ENCODE data around the gene LRGUK.
"Not testable (repeated sequence)": the region's sequence is repeated elsewhere in the genome, so short reads cannot be mapped to it uniquely, and the experiment has no call there.

The LRGUK gene

GRCh38 chr7:134186801-134187200 lies 59.7 kb downstream of the LRGUK start:
- DNase-seq (ENCODE audit: low read depth), result no peak

GRCh38 chr7:134187893-134188292 lies 60.8 kb downstream of the LRGUK start:
- DNase-seq (ENCODE audit: low read depth), result no peak

- DNase-seq (ENCODE audit: low read depth), result no peak
Measured at GRCh38 chr7:134188311-134188710, 61.2 kb downstream of the LRGUK start.

- no peak for DNase-seq (ENCODE audit: low read depth)
Measured at GRCh38 chr7:134189559-134189958, 62.4 kb downstream of the LRGUK start.

GRCh38 chr7:134191876-134192275 lies 64.7 kb downstream of the LRGUK start:
- no peak for DNase-seq (ENCODE audit: low read depth)

- DNase-seq (ENCODE audit: low read depth), result no peak
Measured at GRCh38 chr7:134193240-134193639, 66.1 kb downstream of the LRGUK start.

GRCh38 chr7:134195252-134195651 lies 68.1 kb downstream of the LRGUK start:
- no peak for DNase-seq (ENCODE audit: low read depth)

GRCh38 chr7:134196439-134196838 lies 69.3 kb downstream of the LRGUK start:
- no peak for DNase-seq (ENCODE audit: low read depth)

- DNase-seq (ENCODE audit: low read depth), result no peak
Measured at GRCh38 chr7:134197345-134197744, 70.2 kb downstream of the LRGUK start.

- DNase-seq (ENCODE audit: low read depth), result no peak
Measured at GRCh38 chr7:134200970-134201369, 73.8 kb downstream of the LRGUK start.

GRCh38 chr7:134201569-134202261 lies 74.6 kb downstream of the LRGUK start:
- no peak for DNase-seq (ENCODE audit: low read depth)

- DNase-seq (ENCODE audit: low read depth), result no peak
Measured at GRCh38 chr7:134203186-134203889, 76.2 kb downstream of the LRGUK start.

GRCh38 chr7:134209322-134210015 lies 82.3 kb downstream of the LRGUK start:
- no peak for DNase-seq (ENCODE audit: low read depth)

- no peak for DNase-seq (ENCODE audit: low read depth)
Measured at GRCh38 chr7:134210227-134210626, 83.1 kb downstream of the LRGUK start.

- DNase-seq (ENCODE audit: low read depth), result no peak
Measured at GRCh38 chr7:134210976-134211663, 84.0 kb downstream of the LRGUK start.

GRCh38 chr7:134211817-134212216 lies 84.7 kb downstream of the LRGUK start:
- no peak for DNase-seq (ENCODE audit: low read depth)

GRCh38 chr7:134212576-134213546 lies 85.7 kb downstream of the LRGUK start:
- no peak for DNase-seq (ENCODE audit: low read depth)

GRCh38 chr7:134220236-134220635 lies 93.1 kb downstream of the LRGUK start:
- DNase-seq (ENCODE audit: low read depth), result no peak

- DNase-seq (ENCODE audit: low read depth), result not testable (repeated sequence)
Measured at GRCh38 chr7:134231296-134231695, 104.2 kb downstream of the LRGUK start.

GRCh38 chr7:134234216-134234615 lies 107.1 kb downstream of the LRGUK start:
- DNase-seq (ENCODE audit: low read depth), result no peak

- DNase-seq (ENCODE audit: low read depth), result no peak
Measured at GRCh38 chr7:134245253-134245652, 118.1 kb downstream of the LRGUK start.

Data from T follicular helper cell (primary cell).